ENCODE data around the gene SMCP. TPM values are rescaled to one million over a fixed set of nuclear protein-coding genes. Genes with fewer than 3 reads are reported as not detected.

Gene SMCP
- total RNA-seq, 1 experiment from 2014 or later, result not detected

DNA sequence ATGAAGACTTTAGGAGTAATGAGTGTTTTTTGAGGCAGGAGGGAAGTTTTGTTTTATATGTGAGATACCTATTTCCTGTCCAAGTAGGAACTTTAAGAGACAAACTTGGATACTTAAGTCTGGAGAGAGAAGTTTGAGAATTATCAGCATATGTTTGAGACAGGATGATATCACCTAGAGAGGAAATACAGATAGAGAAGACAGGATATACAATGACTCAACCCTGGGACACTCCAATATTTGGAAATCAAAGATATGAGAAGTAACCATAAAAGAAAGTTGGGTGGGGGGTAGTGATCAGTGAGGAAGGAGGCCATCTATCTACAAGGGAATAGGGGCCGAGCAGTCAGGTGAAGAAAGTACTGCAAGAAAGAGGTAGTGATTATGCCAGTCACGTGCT lies 11.8 kb upstream of the SMCP start:
- TF ChIP-seq, protein P1, sequence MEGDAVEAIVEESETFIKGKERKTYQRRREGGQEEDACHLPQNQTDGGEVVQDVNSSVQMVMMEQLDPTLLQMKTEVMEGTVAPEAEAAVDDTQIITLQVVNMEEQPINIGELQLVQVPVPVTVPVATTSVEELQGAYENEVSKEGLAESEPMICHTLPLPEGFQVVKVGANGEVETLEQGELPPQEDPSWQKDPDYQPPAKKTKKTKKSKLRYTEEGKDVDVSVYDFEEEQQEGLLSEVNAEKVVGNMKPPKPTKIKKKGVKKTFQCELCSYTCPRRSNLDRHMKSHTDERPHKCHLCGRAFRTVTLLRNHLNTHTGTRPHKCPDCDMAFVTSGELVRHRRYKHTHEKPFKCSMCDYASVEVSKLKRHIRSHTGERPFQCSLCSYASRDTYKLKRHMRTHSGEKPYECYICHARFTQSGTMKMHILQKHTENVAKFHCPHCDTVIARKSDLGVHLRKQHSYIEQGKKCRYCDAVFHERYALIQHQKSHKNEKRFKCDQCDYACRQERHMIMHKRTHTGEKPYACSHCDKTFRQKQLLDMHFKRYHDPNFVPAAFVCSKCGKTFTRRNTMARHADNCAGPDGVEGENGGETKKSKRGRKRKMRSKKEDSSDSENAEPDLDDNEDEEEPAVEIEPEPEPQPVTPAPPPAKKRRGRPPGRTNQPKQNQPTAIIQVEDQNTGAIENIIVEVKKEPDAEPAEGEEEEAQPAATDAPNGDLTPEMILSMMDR (IDR thresholded peaks at IDR 0.05; ENCODE audit: insufficient read depth in 1 of 2, low read depth in 1 of 2, low read length in 1 of 2, severe bottlenecking in 1 of 2, unreplicated experiment in 1 of 2), result no peak
- Histone ChIP-seq H3K36me3 (ENCODE audit: control insufficient read depth, insufficient read depth, low read length) (no peaks in the 10 kb centered on the region), H3K9me3 (no peaks in the 10 kb centered on the region), H3K27me3 (replicated peaks; ENCODE audit: control insufficient read depth, insufficient read depth, low read length) (no peaks in the 10 kb centered on the region), H3K4me1 (no peaks in the 10 kb centered on the region), H3K4me3 (ENCODE audit: low read depth, low read length) (no peak overlapping the region)
- no peaks in the 10 kb centered on the region for H3K4me1 Mint-ChIP-seq (ENCODE audit: low read depth, unreplicated experiment)
- no peaks in the 10 kb centered on the region for H3K36me3 Mint-ChIP-seq (ENCODE audit: insufficient read depth, unreplicated experiment)
- POLR2A ChIA-PET, result no interaction called here
- H3K27me3 Mint-ChIP-seq (ENCODE audit: insufficient read depth, unreplicated experiment), result peaks cover 3% of the 10 kb centered on the region
- BruUV-seq (replicated peaks), result no TSS peak
- H3K27ac Mint-ChIP-seq (ENCODE audit: unreplicated experiment), result no peak overlapping the region
- no peak overlapping the region for H3K4me3 Mint-ChIP-seq (ENCODE audit: unreplicated experiment)
- no peaks in the 10 kb centered on the region for H3K9me3 Mint-ChIP-seq (ENCODE audit: unreplicated experiment)
- DNase-seq, result no peak
- CTCF ChIA-PET, result no interaction called here
- intact Hi-C loops (cut with micrococcal nuclease; ENCODE audit: unreplicated experiment), result no loop called here

DNA sequence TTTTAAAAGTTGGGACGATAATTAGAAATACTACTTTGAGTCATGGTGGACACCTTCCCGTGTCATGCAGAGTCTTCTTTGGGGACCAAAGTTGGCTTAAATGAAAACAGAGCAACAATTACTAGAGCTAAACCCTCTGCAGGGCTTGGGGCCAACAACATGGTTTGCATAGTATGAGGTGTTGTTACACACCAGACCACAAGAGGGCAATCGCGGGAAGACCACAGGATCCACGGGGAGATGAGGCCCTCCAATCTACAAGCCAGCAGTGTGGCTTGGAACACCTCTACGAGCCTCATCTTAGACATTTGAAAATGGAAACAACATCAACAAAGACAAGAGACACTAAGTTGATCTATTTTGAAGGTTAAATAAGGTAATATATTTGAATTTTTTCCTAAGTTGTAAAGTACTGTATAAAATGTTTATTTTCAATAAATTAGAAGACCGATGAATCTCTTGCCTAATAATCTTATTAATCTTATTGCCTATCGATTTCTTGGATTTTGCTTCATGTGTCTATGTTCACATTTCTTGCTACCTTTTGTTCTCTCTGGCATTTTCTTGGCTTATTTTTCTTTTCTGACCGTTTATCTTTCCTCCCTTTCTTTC lies 8.2 kb upstream of the SMCP start:
- no peak overlapping the region for H3K4me3 Mint-ChIP-seq (ENCODE audit: unreplicated experiment)
- peak; percentile 74 to 78 for DNase-seq
- H3K9me3 Mint-ChIP-seq (ENCODE audit: unreplicated experiment), result no peaks in the 10 kb centered on the region
- no peaks in the 10 kb centered on the region for H3K4me1 ChIP-seq
- ChIA-PET POLR2A (no interaction called here), CTCF (interaction anchor here (0.7 to 3.0 kb wide), 4 partner anchors 9 to 412 kb away, joined by 3 to 27 read pairs (median 4); no protein-coding TSS in a partner anchor)
- peaks cover 6% of the 10 kb centered on the region for H3K27me3 Mint-ChIP-seq (ENCODE audit: insufficient read depth, unreplicated experiment)
- intact Hi-C loops (cut with micrococcal nuclease; ENCODE audit: unreplicated experiment), result loop anchor here (1.0 to 5.0 kb wide), 3 partner anchors 162 to 353 kb away; partner anchors contain the start of gene SPRR1B
- no peaks in the 10 kb centered on the region for H3K4me1 Mint-ChIP-seq (ENCODE audit: low read depth, unreplicated experiment)
- TF ChIP-seq, protein P1 (IDR thresholded peaks at IDR 0.05; ENCODE audit: insufficient read depth in 1 of 2, low read depth in 1 of 2, low read length in 1 of 2, severe bottlenecking in 1 of 2, unreplicated experiment in 1 of 2), result peak; percentile 79 to 88
- 0 out of 2 replicates have a peak, but pooled peaks cover 1% of the 10 kb centered on the region for H3K27me3 ChIP-seq (replicated peaks; ENCODE audit: control insufficient read depth, insufficient read depth, low read length)
- H3K27ac Mint-ChIP-seq (ENCODE audit: unreplicated experiment), result no peak overlapping the region
- BruUV-seq (replicated peaks), result no TSS peak
- H3K4me3 ChIP-seq (ENCODE audit: low read depth, low read length), result no peak overlapping the region
- H3K36me3 ChIP-seq (ENCODE audit: control insufficient read depth, insufficient read depth, low read length), result no peaks in the 10 kb centered on the region
- H3K36me3 Mint-ChIP-seq (ENCODE audit: insufficient read depth, unreplicated experiment), result no peaks in the 10 kb centered on the region
- no peaks in the 10 kb centered on the region for H3K9me3 ChIP-seq

DNA sequence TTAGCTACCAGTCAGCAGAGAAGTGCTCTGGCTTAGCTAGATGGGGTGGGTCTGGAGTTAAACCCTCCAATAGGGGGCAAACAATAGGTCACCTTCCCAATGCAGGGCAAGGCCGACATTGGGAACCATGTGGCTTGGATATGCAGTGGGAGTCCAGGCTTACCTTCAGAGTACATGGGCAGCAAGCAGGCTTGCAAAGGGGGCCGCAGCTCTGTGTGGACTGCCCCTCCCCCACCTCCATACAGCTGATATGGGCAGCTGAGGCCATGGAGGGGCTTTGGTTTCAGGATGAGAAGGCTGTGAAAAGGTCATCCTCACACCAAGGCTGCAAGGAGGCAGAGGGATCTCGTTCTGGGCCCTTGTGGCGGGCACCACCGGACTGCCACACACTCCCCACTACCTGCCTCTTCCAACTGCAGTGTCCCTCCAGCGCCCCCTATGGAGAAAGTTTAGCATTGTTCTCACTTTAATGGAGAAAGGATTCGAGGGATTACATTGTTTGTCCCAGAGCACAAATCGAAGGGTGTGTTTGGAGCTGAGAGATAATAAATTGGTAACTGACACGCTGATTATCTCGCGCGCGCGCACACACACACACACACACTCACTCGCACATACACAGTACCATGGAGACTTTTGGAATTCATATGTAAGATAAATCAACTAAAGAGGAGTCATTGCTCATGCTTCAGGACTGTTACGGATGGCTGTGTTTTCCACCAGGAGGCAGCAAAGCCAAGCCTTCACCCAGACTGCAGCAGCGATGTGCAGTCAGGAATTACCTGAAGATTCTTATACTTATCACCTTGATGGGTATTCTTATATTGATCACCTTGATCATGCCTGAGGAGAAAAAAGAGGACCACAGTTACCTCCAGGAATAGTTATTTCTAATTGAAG lies 7.0 kb upstream of the SMCP start:
- TF ChIP-seq, protein P1 (IDR thresholded peaks at IDR 0.05; ENCODE audit: insufficient read depth in 1 of 2, low read depth in 1 of 2, low read length in 1 of 2, severe bottlenecking in 1 of 2, unreplicated experiment in 1 of 2), result peak; percentile 29 to 58
- Mint-ChIP-seq H3K27ac (ENCODE audit: unreplicated experiment) (no peak overlapping the region), H3K4me1 (ENCODE audit: low read depth, unreplicated experiment) (no peaks in the 10 kb centered on the region), H3K36me3 (ENCODE audit: insufficient read depth, unreplicated experiment) (no peaks in the 10 kb centered on the region), H3K4me3 (ENCODE audit: unreplicated experiment) (no peak overlapping the region), H3K27me3 (ENCODE audit: insufficient read depth, unreplicated experiment) (peaks cover 10% of the 10 kb centered on the region), H3K9me3 (ENCODE audit: unreplicated experiment) (no peaks in the 10 kb centered on the region)
- Histone ChIP-seq H3K4me3 (ENCODE audit: low read depth, low read length) (no peak overlapping the region), H3K36me3 (ENCODE audit: control insufficient read depth, insufficient read depth, low read length) (no peaks in the 10 kb centered on the region), H3K4me1 (no peaks in the 10 kb centered on the region), H3K27me3 (replicated peaks; ENCODE audit: control insufficient read depth, insufficient read depth, low read length) (0 out of 2 replicates have a peak, but pooled peaks cover 1% of the 10 kb centered on the region), H3K9me3 (no peaks in the 10 kb centered on the region)
- BruUV-seq (replicated peaks), result no TSS peak
- peak in 1 of 2 experiments; percentile 26 for DNase-seq
- intact Hi-C loops (cut with micrococcal nuclease; ENCODE audit: unreplicated experiment), result loop anchor here (1.0 to 5.0 kb wide), 5 partner anchors 55 to 352 kb away; partner anchors contain the start of gene SPRR1B
- ChIA-PET POLR2A (no interaction called here), CTCF (interaction anchor here (3.0 kb wide), 1 partner anchor 322 kb away, joined by 27 read pairs; no protein-coding TSS in a partner anchor)

Data from Caco-2 (cell line).